Gastrocnemius medialis (tissue), 4 donors: ENCODE measurements around the gene PDGFRA.

ENCODE experiments used
- POLR2A ChIP-seq, 2 donors: fragments of 450-650 bp; IDR thresholded peaks; one replicate each; pipeline ENCODE4 v1.6.1; 2017; ENCODE audit warnings: antibody characterized with exemption in 2 of 2, mild to moderate bottlenecking in 2 of 2, moderate library complexity in 2 of 2
- TF ChIP-seq, protein P1 (sequence below), 5 experiments: fragments of 450-650 bp in 3 of 5; fragments of 200-600 bp in 2 of 5; sonication (generic) in 2 of 5; IDR thresholded peaks in 4 of 5; conservative IDR thresholded peaks in 1 of 5; 1 replicate in 4 of 5; 2 replicates in 1 of 5; pipeline ENCODE4 v1.5.1; 2016 to 2019; ENCODE audit warnings: antibody characterized with exemption in 5 of 5, mild to moderate bottlenecking in 3 of 5, moderate library complexity in 3 of 5

DNA sequence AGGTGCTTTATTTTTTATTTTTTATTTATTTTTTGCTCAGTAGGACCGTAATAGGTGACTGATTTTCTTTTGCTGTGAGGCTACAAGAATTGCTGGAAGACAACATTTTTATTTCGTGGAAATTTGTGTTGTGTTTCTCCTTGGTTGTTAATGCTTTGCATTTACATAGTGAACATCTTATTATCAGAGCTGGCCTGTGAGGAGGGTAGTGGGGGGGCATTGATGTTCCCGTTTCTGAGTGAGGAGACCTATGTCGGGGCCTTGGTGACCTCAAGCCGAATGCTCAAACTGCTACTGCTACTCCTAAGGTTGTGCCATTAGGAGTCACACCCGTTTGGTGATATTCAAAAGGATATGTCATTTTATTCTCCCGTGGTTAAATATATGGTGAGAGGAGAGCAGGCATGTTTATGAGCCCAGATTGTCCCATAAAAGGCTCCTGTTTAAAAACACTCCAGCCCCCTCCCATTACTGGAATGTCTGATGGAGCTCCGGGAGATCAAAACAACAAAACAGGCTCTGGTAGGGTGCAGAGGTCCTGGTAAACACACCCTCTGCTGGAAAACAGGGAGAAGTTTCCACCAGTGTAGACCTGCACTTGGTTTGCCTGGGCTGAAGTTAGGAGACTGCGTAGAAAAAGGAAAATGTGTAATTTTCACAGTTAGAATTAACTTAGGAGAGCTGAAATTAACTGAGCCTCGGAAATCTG is 5.6 kb downstream of the PDGFRA start:
- no peak for TF ChIP-seq POLR2A (IDR thresholded peaks at IDR 0.05)
- TF ChIP-seq, protein P1, sequence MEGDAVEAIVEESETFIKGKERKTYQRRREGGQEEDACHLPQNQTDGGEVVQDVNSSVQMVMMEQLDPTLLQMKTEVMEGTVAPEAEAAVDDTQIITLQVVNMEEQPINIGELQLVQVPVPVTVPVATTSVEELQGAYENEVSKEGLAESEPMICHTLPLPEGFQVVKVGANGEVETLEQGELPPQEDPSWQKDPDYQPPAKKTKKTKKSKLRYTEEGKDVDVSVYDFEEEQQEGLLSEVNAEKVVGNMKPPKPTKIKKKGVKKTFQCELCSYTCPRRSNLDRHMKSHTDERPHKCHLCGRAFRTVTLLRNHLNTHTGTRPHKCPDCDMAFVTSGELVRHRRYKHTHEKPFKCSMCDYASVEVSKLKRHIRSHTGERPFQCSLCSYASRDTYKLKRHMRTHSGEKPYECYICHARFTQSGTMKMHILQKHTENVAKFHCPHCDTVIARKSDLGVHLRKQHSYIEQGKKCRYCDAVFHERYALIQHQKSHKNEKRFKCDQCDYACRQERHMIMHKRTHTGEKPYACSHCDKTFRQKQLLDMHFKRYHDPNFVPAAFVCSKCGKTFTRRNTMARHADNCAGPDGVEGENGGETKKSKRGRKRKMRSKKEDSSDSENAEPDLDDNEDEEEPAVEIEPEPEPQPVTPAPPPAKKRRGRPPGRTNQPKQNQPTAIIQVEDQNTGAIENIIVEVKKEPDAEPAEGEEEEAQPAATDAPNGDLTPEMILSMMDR (IDR thresholded peaks at IDR 0.05 in 4 of 5, conservative IDR thresholded peaks at IDR 0.05 in 1 of 5): no peak
